ENCODE results near the gene CXADR. TPM values are rescaled to one million over a fixed set of nuclear protein-coding genes. Genes with fewer than 3 reads are reported as not detected.
A peak's percentile ranks its signal among the peaks of the same experiment; 100 is the strongest.
"Not testable (repeated sequence)": the region's sequence is repeated elsewhere in the genome, so short reads cannot be mapped to it uniquely, and the experiment has no call there.

Gene CXADR
- total RNA-seq, 6 donors from 2014 or later = 19.9 to 73.0 (median 29.2) TPM

- H3K9me3 ChIP-seq = no peaks in the 10 kb centered on the region
- 89 to 93% methylated on average over 1 of the region's 1 CpG for WGBS, 2 donors
- no peak overlapping the region for H3K27ac ChIP-seq
- ATAC-seq (ENCODE audit: low FRiP score in 2 of 2) (no peak), DNase-seq (no peak)
- H3K27me3 ChIP-seq = no peaks in the 10 kb centered on the region
- H3K4me1 ChIP-seq = no peaks in the 10 kb centered on the region
- H3K4me3 ChIP-seq = no peak overlapping the region
- H3K36me3 ChIP-seq = no peaks in the 10 kb centered on the region
- TF ChIP-seq EP300 (IDR thresholded peaks at IDR 0.05) = no peak
- TF ChIP-seq POLR2A (IDR thresholded peaks at IDR 0.05) = no peak
- no peak for TF ChIP-seq CTCF (IDR thresholded peaks at IDR 0.05)
- no peak for TF ChIP-seq POLR2AphosphoS5 (IDR thresholded peaks at IDR 0.05)
These were observed 44.1 kb upstream of the CXADR start for GRCh38 chr21:17468698-17469097.

GRCh38 chr21:17469727-17470126 lies 43.1 kb upstream of the CXADR start:
- no peaks in the 10 kb centered on the region for H3K36me3 ChIP-seq
- 80 to 94% methylated on average over 1 of the region's 1 CpG for WGBS, 2 donors
- H3K27ac ChIP-seq = no peak overlapping the region
- H3K4me3 ChIP-seq = no peak overlapping the region
- no peaks in the 10 kb centered on the region for H3K9me3 ChIP-seq
- ATAC-seq (ENCODE audit: low FRiP score in 2 of 2) (no peak), DNase-seq (no peak)
- no peaks in the 10 kb centered on the region for H3K4me1 ChIP-seq
- no peaks in the 10 kb centered on the region for H3K27me3 ChIP-seq
- no peak for TF ChIP-seq POLR2A (IDR thresholded peaks at IDR 0.05)
- TF ChIP-seq EP300 (IDR thresholded peaks at IDR 0.05) = no peak
- TF ChIP-seq POLR2AphosphoS5 (IDR thresholded peaks at IDR 0.05) = no peak
- TF ChIP-seq CTCF (IDR thresholded peaks at IDR 0.05) = no peak

DNA sequence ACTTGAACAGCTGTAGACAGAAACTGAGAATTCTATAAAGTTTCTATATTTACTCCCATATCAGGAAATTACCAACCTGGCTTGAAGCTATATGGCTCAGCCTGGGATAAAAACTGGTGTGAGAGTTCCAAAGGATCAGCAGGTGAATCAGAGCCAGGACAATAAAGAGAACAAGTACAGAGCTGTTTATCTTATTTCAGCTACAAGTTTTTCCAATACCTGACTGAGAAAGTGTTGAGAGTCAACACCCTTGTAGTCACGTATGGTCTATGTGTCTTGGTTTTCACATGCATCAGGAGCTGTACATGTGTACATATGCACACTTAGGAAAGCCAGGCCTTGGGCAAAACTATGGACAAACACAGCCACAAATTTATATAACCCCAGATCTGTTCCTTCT lies 40.7 kb upstream of the CXADR start:
- no peak for ATAC-seq (ENCODE audit: low FRiP score in 2 of 2)
- Histone ChIP-seq H3K4me1 (no peaks in the 10 kb centered on the region), H3K36me3 (no peaks in the 10 kb centered on the region), H3K4me3 (no peak overlapping the region), H3K27me3 (no peaks in the 10 kb centered on the region), H3K9me3 (no peaks in the 10 kb centered on the region), H3K27ac (no peak overlapping the region)
- 79 to 84% methylated on average over 1 of the region's 1 CpG for WGBS, 2 donors
- DNase-seq = no peak
- TF ChIP-seq CTCF (IDR thresholded peaks at IDR 0.05) = no peak
- TF ChIP-seq EP300 (IDR thresholded peaks at IDR 0.05) = no peak
- no peak for TF ChIP-seq POLR2AphosphoS5 (IDR thresholded peaks at IDR 0.05)
- TF ChIP-seq POLR2A (IDR thresholded peaks at IDR 0.05) = no peak

DNA sequence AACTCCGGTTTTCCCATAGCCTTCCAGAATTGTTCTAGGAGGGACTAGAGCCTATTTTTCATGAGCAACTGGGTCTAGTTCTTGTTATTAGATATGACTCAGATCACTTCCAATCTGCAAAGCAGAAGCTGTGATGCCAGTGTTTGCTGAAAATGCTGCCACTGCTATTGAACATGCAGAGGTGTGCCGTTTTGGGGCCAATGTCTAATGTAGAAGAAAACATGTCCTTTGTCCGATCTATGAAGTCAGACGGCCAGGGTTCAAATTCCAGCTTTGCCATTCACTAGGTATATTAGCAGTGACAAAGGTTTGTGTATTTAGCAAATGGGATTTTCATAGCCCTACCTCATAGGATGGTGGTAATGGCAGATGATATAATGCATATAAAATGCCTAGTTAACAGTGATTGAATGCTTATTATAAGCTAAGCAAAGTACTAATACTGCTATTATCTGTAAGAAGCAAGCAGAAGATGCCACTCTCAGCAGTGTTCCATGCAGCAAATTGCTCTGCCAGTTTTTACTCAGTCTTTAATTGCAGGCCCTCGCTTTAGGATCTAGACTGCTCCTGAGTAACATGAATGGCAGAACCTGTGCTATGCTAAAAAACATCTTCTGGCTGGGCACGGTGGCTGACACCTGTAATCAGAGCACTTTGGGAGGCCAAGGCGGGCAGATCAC lies 40.1 kb upstream of the CXADR start:
- no peak for TF ChIP-seq CTCF (IDR thresholded peaks at IDR 0.05)
- no peak for TF ChIP-seq POLR2A (IDR thresholded peaks at IDR 0.05)
- TF ChIP-seq EP300 (IDR thresholded peaks at IDR 0.05) = no peak
- TF ChIP-seq POLR2AphosphoS5 (IDR thresholded peaks at IDR 0.05) = no peak
- Histone ChIP-seq H3K36me3 (no peaks in the 10 kb centered on the region), H3K27me3 (no peaks in the 10 kb centered on the region), H3K27ac (no peak overlapping the region), H3K4me1 (no peaks in the 10 kb centered on the region), H3K9me3 (no peaks in the 10 kb centered on the region), H3K4me3 (no peak overlapping the region)
- 92 to 95% methylated on average over 7 of the region's 7 CpGs for WGBS, 2 donors
- ATAC-seq (ENCODE audit: low FRiP score in 2 of 2) (no peak), DNase-seq (no peak)

- TF ChIP-seq POLR2AphosphoS5 (IDR thresholded peaks at IDR 0.05) (no peak), EP300 (IDR thresholded peaks at IDR 0.05) (no peak), CTCF (IDR thresholded peaks at IDR 0.05) (no peak), POLR2A (IDR thresholded peaks at IDR 0.05) (no peak)
- DNase-seq = no peak
- Histone ChIP-seq H3K4me3 (no peak overlapping the region), H3K27me3 (no peaks in the 10 kb centered on the region), H3K9me3 (no peaks in the 10 kb centered on the region), H3K4me1 (no peaks in the 10 kb centered on the region), H3K36me3 (no peaks in the 10 kb centered on the region), H3K27ac (no peak overlapping the region)
- peak in 1 of 2 donors; percentile 45 for ATAC-seq (ENCODE audit: low FRiP score in 2 of 2)
- 77 to 86% methylated on average over 4 of the region's 4 CpGs for WGBS, 2 donors
These were observed 36.8 kb upstream of the CXADR start for GRCh38 chr21:17476006-17476405.

GRCh38 chr21:17478156-17478555 lies 34.7 kb upstream of the CXADR start:
- H3K27me3 ChIP-seq; ATAC-seq (ENCODE audit: low FRiP score in 2 of 2); DNase-seq; H3K9me3 ChIP-seq; H3K4me3 ChIP-seq; H3K4me1 ChIP-seq; H3K27ac ChIP-seq; H3K36me3 ChIP-seq: not testable (repeated sequence)
- 95 to 97% methylated on average over 6 of the region's 6 CpGs for WGBS, 2 donors
